GM12864 (cell line): ENCODE results near the gene CEBPZOS.
"Not testable (repeated sequence)": the region's sequence is repeated elsewhere in the genome, so short reads cannot be mapped to it uniquely, and the experiment has no call there.

Experiments
- DNase-seq: peaks from one replicate; pipeline ENCODE4 v3.0.0-alpha.2; 2011; ENCODE audit warnings: low read depth
- H3K4me3 ChIP-seq: 2 replicates; pipeline ENCODE4 v1.5.1; 2011; ENCODE audit warnings: mild to moderate bottlenecking, low read depth, low read length, control low read depth
- CTCF ChIP-seq: IDR thresholded peaks from 2 replicates; pipeline ENCODE4 v1.5.1; 2011; ENCODE audit warnings: low read depth, mild to moderate bottlenecking, moderate library complexity, low read length, control low read depth, inconsistent platforms; ENCODE audit errors: missing control alignments

CEBPZOS gene

GRCh38 chr2:37203708-37204107, 7.4 kb downstream of the CEBPZOS start:
- no peak for DNase-seq
- H3K4me3 ChIP-seq: no peak overlapping the region
- TF ChIP-seq CTCF: no peak

- DNase-seq, H3K4me3 ChIP-seq: not testable (repeated sequence)
Observed at GRCh38 chr2:37205071-37205661, 8.9 kb downstream of the CEBPZOS start.

- TF ChIP-seq CTCF: no peak
- H3K4me3 ChIP-seq: no peak overlapping the region
- DNase-seq: no peak
Observed at GRCh38 chr2:37205689-37206341, 9.5 kb downstream of the CEBPZOS start.

GRCh38 chr2:37206760-37207159, 10.5 kb downstream of the CEBPZOS start:
- DNase-seq, H3K4me3 ChIP-seq: not testable (repeated sequence)

GRCh38 chr2:37211212-37211611, 14.9 kb downstream of the CEBPZOS start:
- no peak for DNase-seq
- TF ChIP-seq CTCF: no peak
- H3K4me3 ChIP-seq: no peak overlapping the region

GRCh38 chr2:37211939-37212338, 15.6 kb downstream of the CEBPZOS start:
- no peak overlapping the region for H3K4me3 ChIP-seq
- DNase-seq: no peak
- TF ChIP-seq CTCF: no peak

- H3K4me3 ChIP-seq: no peak overlapping the region
- no peak for TF ChIP-seq CTCF
- DNase-seq: no peak
Observed at GRCh38 chr2:37215250-37215649, 19.0 kb downstream of the CEBPZOS start.

- DNase-seq: no peak
- no peak overlapping the region for H3K4me3 ChIP-seq
- TF ChIP-seq CTCF: no peak
Observed at GRCh38 chr2:37219046-37219445, 22.8 kb downstream of the CEBPZOS start.
